Endothelial cell of umbilical vein (primary cell): Measurements from ENCODE around the gene SPAG17. TPM values are rescaled to one million over a fixed set of nuclear protein-coding genes. Genes with fewer than 3 reads are reported as not detected.

Experiments
- BruUV-seq: library from RNA; stranded (reverse); fragments of 400-500 nt; replicated peaks from 2 replicates; lab custom pipeline; 2021; lab: Mats Ljungman, UMichigan
- CTCF ChIA-PET: fragments of 300-600, 350-600 bp; sonication (Branson Sonifier 250); formaldehyde crosslinking; loops from one replicate; lab custom pipeline; 2021; ENCODE audit warnings: antibody characterized with exemption, inconsistent platforms; lab: Charles Lee
- POLR2A ChIA-PET: fragments of 300-600, 350-600 bp; sonication (Branson Sonifier 250); formaldehyde crosslinking; loops from one replicate; lab custom pipeline; 2021; ENCODE audit warnings: antibody characterized with exemption, inconsistent platforms; lab: Charles Lee
- DNase-seq: peaks from one replicate; pipeline ENCODE4 v3.0.0-alpha.2; 2011; ENCODE audit warnings: low read depth, low spot score
- FAIRE-seq: peaks from 2 replicates; lab custom pipeline; 2011; peaks lifted over from hg19 to GRCh38; lab: Jason Lieb, UNC
- H2AFZ ChIP-seq: 2 replicates; pipeline ENCODE4 v1.6.0; 2012; ENCODE audit warnings: low read depth, low read length, control low read depth, inconsistent platforms
- H3K27ac ChIP-seq: 2 replicates; pipeline ENCODE4 v1.5.1; 2011; ENCODE audit warnings: low read depth, mild to moderate bottlenecking, control low read depth, low read length, moderate library complexity; ENCODE audit not compliant: insufficient read depth
- H3K27me3 ChIP-seq, 2 experiments: 2 replicates each; pipeline versions ENCODE4 v1.6.0 to v1.6.1; 2011; ENCODE audit warnings: low read length in 2 of 2, mixed read lengths in 1 of 2; ENCODE audit not compliant: control insufficient read depth in 2 of 2, insufficient read depth in 2 of 2
- H3K36me3 ChIP-seq, 2 experiments: 2 replicates in 1 of 2; 3 replicates in 1 of 2; pipeline ENCODE4 v1.5.1; 2011; ENCODE audit warnings: low read length in 2 of 2, mild to moderate bottlenecking in 1 of 2, moderate library complexity in 1 of 2; ENCODE audit not compliant: control insufficient read depth in 2 of 2, insufficient read depth in 2 of 2; ENCODE audit errors: extremely low read depth in 1 of 2
- H3K4me1 ChIP-seq: 3 replicates; pipeline ENCODE4 v1.5.1; 2011; ENCODE audit warnings: mild to moderate bottlenecking, low read length; ENCODE audit not compliant: control insufficient read depth, insufficient read depth; ENCODE audit errors: extremely low read depth
- H3K4me2 ChIP-seq: 2 replicates; pipeline ENCODE4 v1.6.1; 2011; ENCODE audit warnings: low read length, control low read depth, mixed read lengths; ENCODE audit not compliant: insufficient read depth
- H3K4me3 ChIP-seq, 3 experiments: fragments of 200-600 bp in 1 of 3; sonication (generic), shearing (Covaris generic) in 1 of 3; replicated peaks in 1 of 3; 2 replicates each; pipeline ENCODE4 v1.5.1; 2011 to 2016; ENCODE audit warnings: control low read depth in 3 of 3, low read length in 3 of 3, mild to moderate bottlenecking in 2 of 3, inconsistent platforms in 1 of 3, low read depth in 1 of 3, moderate library complexity in 1 of 3; ENCODE audit not compliant: insufficient read depth in 1 of 3
- H3K79me2 ChIP-seq: 2 replicates; pipeline ENCODE4 v1.6.0; 2012; ENCODE audit warnings: low read length, inconsistent platforms; ENCODE audit not compliant: control insufficient read depth, insufficient read depth
- H3K9ac ChIP-seq: replicated peaks from 2 replicates; pipeline ENCODE3; 2011; ENCODE audit warnings: low read length, control low read depth; ENCODE audit not compliant: insufficient read depth; ENCODE audit errors: extremely low read depth
- H3K9me1 ChIP-seq: replicated peaks from 3 replicates; pipeline ENCODE4 v1.6.0; 2011; ENCODE audit warnings: mild to moderate bottlenecking, low read length; ENCODE audit not compliant: control insufficient read depth, insufficient read depth; ENCODE audit errors: extremely low read depth
- H3K9me3 ChIP-seq: replicated peaks from 2 replicates; pipeline ENCODE4 v1.5.1; 2012; ENCODE audit warnings: low read length, inconsistent platforms; ENCODE audit not compliant: control insufficient read depth, insufficient read depth
- H4K20me1 ChIP-seq: replicated peaks from 2 replicates; pipeline ENCODE3; 2011; ENCODE audit warnings: mild to moderate bottlenecking, low read length; ENCODE audit not compliant: control insufficient read depth, insufficient read depth; ENCODE audit errors: extremely low read depth
- EZH2 ChIP-seq: IDR thresholded peaks from 2 replicates; pipeline ENCODE4 v1.6.1; 2012; ENCODE audit warnings: borderline replicate concordance, low read depth, mild to moderate bottlenecking, moderate library complexity, low read length, inconsistent platforms; ENCODE audit not compliant: severe bottlenecking
- FOS ChIP-seq: IDR thresholded peaks from 2 replicates; pipeline ENCODE4 v1.6.1; 2011; ENCODE audit warnings: mild to moderate bottlenecking, low read length, moderate library complexity, borderline replicate concordance; ENCODE audit not compliant: insufficient read depth
- GATA2 ChIP-seq: IDR thresholded peaks from 2 replicates; pipeline ENCODE4 v1.7.0; 2011; ENCODE audit warnings: low read depth, mild to moderate bottlenecking, moderate library complexity, mixed read lengths, low read length; ENCODE audit not compliant: insufficient read length, insufficient read depth
- JUN ChIP-seq: IDR thresholded peaks from 2 replicates; pipeline ENCODE4 v1.6.1; 2011; ENCODE audit warnings: borderline replicate concordance, low read depth; ENCODE audit not compliant: insufficient read length, insufficient read depth
- MAX ChIP-seq: IDR thresholded peaks from 2 replicates; pipeline ENCODE4 v1.6.1; 2011; ENCODE audit not compliant: insufficient read depth, insufficient read length
- MYC ChIP-seq: IDR thresholded peaks from one replicate; pipeline ENCODE4 v1.6.1; 2011; ENCODE audit warnings: mild to moderate bottlenecking, low read depth, low read length
- POLR2A ChIP-seq: IDR thresholded peaks from 2 replicates; pipeline ENCODE4 v1.6.1; 2012; ENCODE audit warnings: low read depth, mild to moderate bottlenecking, control low read depth, low read length
- POLR2AphosphoS5 ChIP-seq: IDR thresholded peaks from 2 replicates; pipeline ENCODE4 v1.6.1; 2012; ENCODE audit warnings: low read depth, mild to moderate bottlenecking, control low read depth, low read length, moderate library complexity; ENCODE audit not compliant: insufficient read depth
- dilution Hi-C: fragments of 300-500 bp; cut with MboI; formaldehyde crosslinking; loops from one replicate; pipeline ENCODE4 v1.15.0; 2019; ENCODE audit warnings: low sequenced_read_pairs; ENCODE audit not compliant: extremely low pct_ligation_motif_present
- intact Hi-C: fragments of 100-400 bp; cut with micrococcal nuclease; formaldehyde crosslinking; loops from one replicate; pipeline ENCODE4 v1.10.0; 2022
- polyA plus RNA-seq, 4 experiments: library from polyadenylated mRNA; depleted of rRNA in 3 of 4; stranded (reverse) in 3 of 4; unstranded in 1 of 4; fragments of >200 nt; gene quantifications; 2 replicates each; pipeline versions ENCODE4 v1.2.1 to v1.2.3, GENCODE V29; 2011 to 2012; ENCODE audit warnings: missing spikeins in 1 of 4
- total RNA-seq: library from RNA; stranded (reverse); gene quantifications from 2 replicates; pipeline ENCODE4 v1.2.3, GENCODE V29; 2021
- TF ChIP-seq, protein P1 (sequence below), 2 donors: IDR thresholded peaks; 1 replicate in 1 of 2; 2 replicates in 1 of 2; pipeline ENCODE4 v1.5.1; 2011; ENCODE audit warnings: low read length in 2 of 2, mild to moderate bottlenecking in 2 of 2, moderate library complexity in 2 of 2, control low read depth in 1 of 2, inconsistent platforms in 1 of 2, low read depth in 1 of 2; ENCODE audit not compliant: insufficient read depth in 1 of 2; ENCODE audit errors: extremely low read depth in 1 of 2

The SPAG17 gene
- total and polyA plus RNA-seq, 2 donors (not counting 3 experiments of a cell fraction or from before 2014, with no cell fraction given) = not detected

GRCh38 chr1:118214866-118215265 lies 29.8 kb upstream of the SPAG17 start:
- CTCF ChIA-PET = no interaction called here
- BruUV-seq = no TSS peak
- intact Hi-C loops = no loop called here
- Histone ChIP-seq H3K27ac (no peak overlapping the region), H3K4me3 (no peak overlapping the region), H2AFZ (no peak overlapping the region), H3K27me3 (no peaks in the 10 kb centered on the region), H3K9me1 (no peaks in the 10 kb centered on the region), H3K4me2 (no peak overlapping the region), H4K20me1 (no peaks in the 10 kb centered on the region), H3K79me2 (no peaks in the 10 kb centered on the region), H3K9me3 (no peaks in the 10 kb centered on the region), H3K4me1 (no peaks in the 10 kb centered on the region), H3K9ac (no peak overlapping the region), H3K36me3 (no peaks in the 10 kb centered on the region)
- TF ChIP-seq, protein P1, sequence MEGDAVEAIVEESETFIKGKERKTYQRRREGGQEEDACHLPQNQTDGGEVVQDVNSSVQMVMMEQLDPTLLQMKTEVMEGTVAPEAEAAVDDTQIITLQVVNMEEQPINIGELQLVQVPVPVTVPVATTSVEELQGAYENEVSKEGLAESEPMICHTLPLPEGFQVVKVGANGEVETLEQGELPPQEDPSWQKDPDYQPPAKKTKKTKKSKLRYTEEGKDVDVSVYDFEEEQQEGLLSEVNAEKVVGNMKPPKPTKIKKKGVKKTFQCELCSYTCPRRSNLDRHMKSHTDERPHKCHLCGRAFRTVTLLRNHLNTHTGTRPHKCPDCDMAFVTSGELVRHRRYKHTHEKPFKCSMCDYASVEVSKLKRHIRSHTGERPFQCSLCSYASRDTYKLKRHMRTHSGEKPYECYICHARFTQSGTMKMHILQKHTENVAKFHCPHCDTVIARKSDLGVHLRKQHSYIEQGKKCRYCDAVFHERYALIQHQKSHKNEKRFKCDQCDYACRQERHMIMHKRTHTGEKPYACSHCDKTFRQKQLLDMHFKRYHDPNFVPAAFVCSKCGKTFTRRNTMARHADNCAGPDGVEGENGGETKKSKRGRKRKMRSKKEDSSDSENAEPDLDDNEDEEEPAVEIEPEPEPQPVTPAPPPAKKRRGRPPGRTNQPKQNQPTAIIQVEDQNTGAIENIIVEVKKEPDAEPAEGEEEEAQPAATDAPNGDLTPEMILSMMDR (IDR thresholded peaks at IDR 0.05; ENCODE audit: extremely low read depth in 1 of 2, insufficient read depth in 1 of 2, low read depth in 1 of 2, low read length in 2 of 2) = no peak
- TF ChIP-seq POLR2AphosphoS5 (no peak), POLR2A (no peak), MAX (no peak), FOS (no peak), MYC (no peak), JUN (no peak), GATA2 (no peak), EZH2 (no peak)
- no peak for DNase-seq
- FAIRE-seq = no peak
- dilution Hi-C loops = no loop called here
- POLR2A ChIA-PET = no interaction called here
